ENCODE results near the gene FHIT.

DNA sequence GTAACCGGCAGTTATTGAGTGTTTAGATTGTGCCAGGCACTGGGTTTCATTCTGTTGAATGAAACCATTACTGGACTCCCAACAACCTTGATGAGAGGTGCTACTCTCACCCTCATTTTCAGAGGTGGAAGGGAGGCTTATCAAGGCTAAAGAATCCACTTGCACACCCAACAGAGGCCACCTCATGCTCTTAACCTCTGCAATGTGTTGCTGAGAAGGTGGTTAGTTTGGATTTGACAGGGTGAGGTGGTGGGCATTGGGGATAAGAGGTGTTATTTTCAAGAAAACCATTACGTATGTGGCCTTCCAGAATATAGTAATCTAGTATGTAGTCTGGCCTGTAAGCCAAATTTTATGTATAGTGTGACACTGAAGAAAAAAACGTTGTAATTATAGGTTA, 73.1 kb downstream of the FHIT start:
- TF ChIP-seq, protein P1, sequence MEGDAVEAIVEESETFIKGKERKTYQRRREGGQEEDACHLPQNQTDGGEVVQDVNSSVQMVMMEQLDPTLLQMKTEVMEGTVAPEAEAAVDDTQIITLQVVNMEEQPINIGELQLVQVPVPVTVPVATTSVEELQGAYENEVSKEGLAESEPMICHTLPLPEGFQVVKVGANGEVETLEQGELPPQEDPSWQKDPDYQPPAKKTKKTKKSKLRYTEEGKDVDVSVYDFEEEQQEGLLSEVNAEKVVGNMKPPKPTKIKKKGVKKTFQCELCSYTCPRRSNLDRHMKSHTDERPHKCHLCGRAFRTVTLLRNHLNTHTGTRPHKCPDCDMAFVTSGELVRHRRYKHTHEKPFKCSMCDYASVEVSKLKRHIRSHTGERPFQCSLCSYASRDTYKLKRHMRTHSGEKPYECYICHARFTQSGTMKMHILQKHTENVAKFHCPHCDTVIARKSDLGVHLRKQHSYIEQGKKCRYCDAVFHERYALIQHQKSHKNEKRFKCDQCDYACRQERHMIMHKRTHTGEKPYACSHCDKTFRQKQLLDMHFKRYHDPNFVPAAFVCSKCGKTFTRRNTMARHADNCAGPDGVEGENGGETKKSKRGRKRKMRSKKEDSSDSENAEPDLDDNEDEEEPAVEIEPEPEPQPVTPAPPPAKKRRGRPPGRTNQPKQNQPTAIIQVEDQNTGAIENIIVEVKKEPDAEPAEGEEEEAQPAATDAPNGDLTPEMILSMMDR (IDR thresholded peaks at IDR 0.05) = no peak
- no peak for TF ChIP-seq POLR2A (IDR thresholded peaks at IDR 0.05)
- no peak for TF ChIP-seq EP300 (IDR thresholded peaks at IDR 0.05)
